GM10248 (cell line): Measurements from ENCODE around the gene SGCD.

ENCODE experiments used
- CTCF ChIA-PET: fragments of 300-600 bp; sonication (Branson Sonifier 250); formaldehyde crosslinking; extraction: SDS; loops from one replicate; lab custom pipeline; 2021; ENCODE audit warnings: antibody characterized with exemption; lab: Yijun Ruan, JAX
- POLR2A ChIA-PET: fragments of 350-650 bp; sonication (Branson Sonifier 250); formaldehyde crosslinking; extraction: SDS; loops from one replicate; lab custom pipeline; 2020; ENCODE audit warnings: antibody characterized with exemption; lab: Yijun Ruan, JAX
- DNase-seq: peaks from one replicate; pipeline ENCODE4 v3.0.0; 2012; ENCODE audit errors: extremely low spot score
- TF ChIP-seq, protein P1 (sequence below): IDR thresholded peaks from 2 replicates; pipeline ENCODE4 v1.5.1; 2012; ENCODE audit warnings: mild to moderate bottlenecking, low read depth; ENCODE audit errors: extremely low read depth, missing control alignments, control extremely low read depth

Gene SGCD

GRCh38 chr5:156427315-156427714 lies 100.4 kb downstream of the SGCD start:
- no peak for DNase-seq
- ChIA-PET CTCF (no interaction called here), POLR2A (no interaction called here)
- TF ChIP-seq, protein P1, sequence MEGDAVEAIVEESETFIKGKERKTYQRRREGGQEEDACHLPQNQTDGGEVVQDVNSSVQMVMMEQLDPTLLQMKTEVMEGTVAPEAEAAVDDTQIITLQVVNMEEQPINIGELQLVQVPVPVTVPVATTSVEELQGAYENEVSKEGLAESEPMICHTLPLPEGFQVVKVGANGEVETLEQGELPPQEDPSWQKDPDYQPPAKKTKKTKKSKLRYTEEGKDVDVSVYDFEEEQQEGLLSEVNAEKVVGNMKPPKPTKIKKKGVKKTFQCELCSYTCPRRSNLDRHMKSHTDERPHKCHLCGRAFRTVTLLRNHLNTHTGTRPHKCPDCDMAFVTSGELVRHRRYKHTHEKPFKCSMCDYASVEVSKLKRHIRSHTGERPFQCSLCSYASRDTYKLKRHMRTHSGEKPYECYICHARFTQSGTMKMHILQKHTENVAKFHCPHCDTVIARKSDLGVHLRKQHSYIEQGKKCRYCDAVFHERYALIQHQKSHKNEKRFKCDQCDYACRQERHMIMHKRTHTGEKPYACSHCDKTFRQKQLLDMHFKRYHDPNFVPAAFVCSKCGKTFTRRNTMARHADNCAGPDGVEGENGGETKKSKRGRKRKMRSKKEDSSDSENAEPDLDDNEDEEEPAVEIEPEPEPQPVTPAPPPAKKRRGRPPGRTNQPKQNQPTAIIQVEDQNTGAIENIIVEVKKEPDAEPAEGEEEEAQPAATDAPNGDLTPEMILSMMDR: no peak

DNA sequence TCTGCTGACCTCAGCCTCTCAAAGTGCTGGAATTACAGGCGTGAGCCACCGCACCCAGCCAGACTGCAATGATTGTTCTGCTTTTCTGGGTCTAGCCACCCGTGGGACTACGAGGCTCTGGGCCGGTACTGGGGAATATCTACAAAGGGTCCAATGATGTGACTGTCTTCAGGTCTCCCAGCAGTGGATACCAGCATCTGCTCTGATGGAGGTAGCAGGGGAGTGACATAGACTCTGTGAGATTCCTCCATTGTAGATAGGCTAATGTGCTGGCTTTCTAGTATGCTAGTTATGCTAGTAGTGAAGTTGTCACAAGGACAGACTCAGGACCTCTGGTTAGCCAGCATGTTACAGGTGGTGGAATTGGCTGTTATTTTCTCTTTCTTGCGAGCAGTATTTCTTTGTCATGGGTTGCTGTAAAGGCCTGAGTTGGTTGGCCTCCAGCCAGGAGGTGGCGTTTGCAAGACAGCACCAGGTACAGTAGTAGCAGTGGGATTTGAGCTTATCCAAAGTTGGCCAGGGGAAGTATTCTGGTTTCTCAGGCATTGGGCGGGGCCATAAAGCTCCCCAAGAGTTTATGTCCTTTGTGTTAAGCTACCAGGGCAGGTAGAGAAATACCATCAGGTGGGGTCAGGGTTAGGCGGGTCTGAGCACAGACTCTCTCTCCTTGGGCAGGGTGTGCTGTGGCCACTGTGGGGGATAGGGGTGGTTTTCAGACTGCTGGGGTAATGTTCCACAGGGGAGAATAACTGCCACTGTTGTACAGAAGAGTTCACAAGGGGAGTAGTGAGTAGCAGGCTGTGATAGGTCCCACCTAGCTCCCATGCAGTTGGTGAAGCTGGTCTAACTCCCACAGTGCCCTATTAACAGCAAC lies 105.2 kb downstream of the SGCD start:
- DNase-seq: no peak
- TF ChIP-seq, protein P1: no peak
- CTCF ChIA-PET: interaction anchor here (1.5 kb wide), 1 partner anchor 28 kb away, joined by 3 read pairs; no protein-coding TSS in a partner anchor
- POLR2A ChIA-PET: no interaction called here

DNA sequence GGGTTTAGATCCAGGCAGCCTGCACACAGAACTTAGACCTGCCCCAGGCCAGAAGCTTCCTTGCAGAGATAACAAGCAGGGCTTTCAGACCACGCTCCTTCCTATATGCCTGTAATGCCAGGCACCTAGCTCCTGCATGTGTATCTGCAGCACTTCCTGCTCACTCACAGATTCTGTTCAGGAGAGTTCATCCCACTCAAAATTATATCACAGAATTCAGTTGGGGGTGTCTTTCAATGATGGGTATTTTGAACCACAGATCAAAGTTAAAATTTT lies 105.8 kb downstream of the SGCD start:
- DNase-seq: no peak
- CTCF ChIA-PET: interaction anchor here (1.4 to 1.5 kb wide), 2 partner anchors 17 to 27 kb away, joined by 3 to 5 read pairs; no protein-coding TSS in a partner anchor
- POLR2A ChIA-PET: no interaction called here
- TF ChIP-seq, protein P1: no peak

- TF ChIP-seq, protein P1: no peak
- no peak for DNase-seq
- ChIA-PET CTCF (no interaction called here), POLR2A (no interaction called here)
Measured at GRCh38 chr5:156434471-156434870, 107.5 kb downstream of the SGCD start.

- DNase-seq: no peak
- ChIA-PET POLR2A (no interaction called here), CTCF (interaction anchor here (1.1 kb wide), 1 partner anchor 9 kb away, joined by 3 read pairs; no protein-coding TSS in a partner anchor)
- TF ChIP-seq, protein P1: no peak
Measured at GRCh38 chr5:156435101-156435500, 108.1 kb downstream of the SGCD start.

DNA sequence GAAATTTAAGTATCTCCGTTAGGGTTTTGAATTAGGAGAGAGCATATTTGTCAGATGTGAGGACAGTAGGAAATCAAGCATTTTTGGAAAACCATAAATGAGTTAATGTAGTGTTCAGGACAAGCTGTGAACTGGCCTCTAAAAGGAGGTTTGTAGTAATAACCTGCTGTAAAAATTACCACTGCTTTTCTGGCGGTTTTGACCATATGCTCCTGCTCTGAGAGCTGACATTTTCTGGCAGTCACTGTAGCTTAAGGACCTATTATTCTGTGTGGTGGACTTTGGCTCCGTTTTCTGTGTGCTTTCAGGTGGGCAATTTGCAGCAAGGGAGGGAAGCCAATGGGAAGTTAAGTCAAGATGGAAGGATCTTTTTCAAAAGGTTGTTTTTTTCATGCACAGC lies 111.1 kb downstream of the SGCD start:
- TF ChIP-seq, protein P1: no peak
- ChIA-PET CTCF (interaction anchor here (0.7 to 1.4 kb wide), 3 partner anchors 12 to 32 kb away, joined by 3 to 4 read pairs (median 4); no protein-coding TSS in a partner anchor), POLR2A (no interaction called here)
- no peak for DNase-seq
